ENCODE results near the gene NUCB1. TPM values are rescaled to one million over a fixed set of nuclear protein-coding genes. Genes with fewer than 3 reads are reported as not detected.
A peak's percentile ranks its signal among the peaks of the same experiment; 100 is the strongest.

Gene NUCB1
- total and polyA plus RNA-seq, 10 donors, result 67.6 to 321 (median 237) TPM

GRCh38 chr19:48872182-48872883, 27.8 kb upstream of the NUCB1 start, which contains the start of gene PPP1R15A:
TSS of gene PPP1R15A (plus strand) at chr19:48872421. CDS start at chr19:48873234, 813 bp downstream.
- intact Hi-C loops (cut with DNase I; ENCODE audit: low total_unique reads), result loop anchor here (10.0 kb wide), 1 partner anchor 92 kb away; the partner anchor contains the start of gene FTL
- WGBS, 5 donors, result 0% methylated on average over 42 to 53 of the region's 53 CpGs
- Histone ChIP-seq H3K27me3 (replicated peaks in 1 of 7) (peaks cover 0 to 4% (median 0%) of the 10 kb centered on the region in 7 donors), H3K36me3 (peaks cover 0 to 43% (median 23%) of the 10 kb centered on the region in 6 donors), H3K4me1 (peaks cover 38 to 68% (median 51%) of the 10 kb centered on the region in 6 donors), H3K27ac (peak within 1 kb of the TSS; percentile 96 to 100 (median 100)), H3K4me3 (peak within 1 kb of the TSS; percentile 60 to 90 (median 82)), H3K9me3 (no peaks in the 10 kb centered on the region)
- TF ChIP-seq, protein P1, sequence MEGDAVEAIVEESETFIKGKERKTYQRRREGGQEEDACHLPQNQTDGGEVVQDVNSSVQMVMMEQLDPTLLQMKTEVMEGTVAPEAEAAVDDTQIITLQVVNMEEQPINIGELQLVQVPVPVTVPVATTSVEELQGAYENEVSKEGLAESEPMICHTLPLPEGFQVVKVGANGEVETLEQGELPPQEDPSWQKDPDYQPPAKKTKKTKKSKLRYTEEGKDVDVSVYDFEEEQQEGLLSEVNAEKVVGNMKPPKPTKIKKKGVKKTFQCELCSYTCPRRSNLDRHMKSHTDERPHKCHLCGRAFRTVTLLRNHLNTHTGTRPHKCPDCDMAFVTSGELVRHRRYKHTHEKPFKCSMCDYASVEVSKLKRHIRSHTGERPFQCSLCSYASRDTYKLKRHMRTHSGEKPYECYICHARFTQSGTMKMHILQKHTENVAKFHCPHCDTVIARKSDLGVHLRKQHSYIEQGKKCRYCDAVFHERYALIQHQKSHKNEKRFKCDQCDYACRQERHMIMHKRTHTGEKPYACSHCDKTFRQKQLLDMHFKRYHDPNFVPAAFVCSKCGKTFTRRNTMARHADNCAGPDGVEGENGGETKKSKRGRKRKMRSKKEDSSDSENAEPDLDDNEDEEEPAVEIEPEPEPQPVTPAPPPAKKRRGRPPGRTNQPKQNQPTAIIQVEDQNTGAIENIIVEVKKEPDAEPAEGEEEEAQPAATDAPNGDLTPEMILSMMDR (IDR thresholded peaks at IDR 0.05 in 8 of 11, conservative IDR thresholded peaks at IDR 0.05 in 3 of 11), result peak; percentile 13 to 77 (median 53)
- peak; percentile 96 to 100 (median 98) for TF ChIP-seq POLR2A (IDR thresholded peaks at IDR 0.05)
- peak; percentile 100 for TF ChIP-seq POLR2AphosphoS5 (IDR thresholded peaks at IDR 0.05)
- peak; percentile 99 for DNase-seq

DNA sequence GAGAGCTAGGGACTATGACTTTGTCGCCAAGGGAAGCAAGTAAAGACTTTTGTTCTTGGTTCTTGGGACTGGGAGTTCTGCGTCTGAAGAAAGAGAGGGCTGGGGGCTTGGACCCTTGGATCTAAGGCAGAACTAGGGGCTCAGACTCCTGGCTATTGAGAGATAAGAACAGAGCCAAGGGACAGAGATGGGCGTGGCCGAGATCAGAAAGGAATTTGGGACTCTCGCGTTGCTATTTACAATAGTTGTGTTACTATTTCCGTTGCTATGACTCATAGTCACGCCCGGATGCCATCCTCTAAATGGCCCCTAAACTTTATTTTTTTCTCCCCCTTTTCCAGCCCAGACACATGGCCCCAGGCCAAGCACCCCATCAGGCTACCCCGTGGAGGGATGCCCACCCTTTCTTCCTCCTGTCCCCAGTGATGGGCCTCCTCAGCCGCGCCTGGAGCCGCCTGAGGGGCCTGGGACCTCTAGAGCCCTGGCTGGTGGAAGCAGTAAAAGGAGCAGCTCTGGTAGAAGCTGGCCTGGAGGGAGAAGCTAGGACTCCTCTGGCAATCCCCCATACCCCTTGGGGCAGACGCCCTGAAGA, 27.1 kb upstream of the NUCB1 start:
- Histone ChIP-seq H3K4me1 (peaks cover 38 to 70% (median 53%) of the 10 kb centered on the region in 6 donors), H3K27ac (peak overlapping the region; percentile 96 to 100 (median 100)), H3K36me3 (peaks cover 0 to 49% (median 24%) of the 10 kb centered on the region in 6 donors), H3K27me3 (replicated peaks in 1 of 7) (no peaks in the 10 kb centered on the region), H3K9me3 (no peaks in the 10 kb centered on the region), H3K4me3 (peak overlapping the region; percentile 60 to 90 (median 82))
- peak; percentile 8 to 45 (median 24) for TF ChIP-seq POLR2AphosphoS5 (IDR thresholded peaks at IDR 0.05)
- TF ChIP-seq POLR2A (IDR thresholded peaks at IDR 0.05), result no peak
- TF ChIP-seq, protein P1 (IDR thresholded peaks at IDR 0.05 in 8 of 11, conservative IDR thresholded peaks at IDR 0.05 in 3 of 11), result peak in 1 of 11 experiments; percentile 31
- intact Hi-C loops (cut with DNase I; ENCODE audit: low total_unique reads), result loop anchor here (10.0 kb wide), 1 partner anchor 92 kb away; the partner anchor contains the start of gene FTL
- DNase-seq, result peak; percentile 89
- 3 to 5% (median 4%) methylated on average over 14 of the region's 14 CpGs for WGBS, 5 donors

DNA sequence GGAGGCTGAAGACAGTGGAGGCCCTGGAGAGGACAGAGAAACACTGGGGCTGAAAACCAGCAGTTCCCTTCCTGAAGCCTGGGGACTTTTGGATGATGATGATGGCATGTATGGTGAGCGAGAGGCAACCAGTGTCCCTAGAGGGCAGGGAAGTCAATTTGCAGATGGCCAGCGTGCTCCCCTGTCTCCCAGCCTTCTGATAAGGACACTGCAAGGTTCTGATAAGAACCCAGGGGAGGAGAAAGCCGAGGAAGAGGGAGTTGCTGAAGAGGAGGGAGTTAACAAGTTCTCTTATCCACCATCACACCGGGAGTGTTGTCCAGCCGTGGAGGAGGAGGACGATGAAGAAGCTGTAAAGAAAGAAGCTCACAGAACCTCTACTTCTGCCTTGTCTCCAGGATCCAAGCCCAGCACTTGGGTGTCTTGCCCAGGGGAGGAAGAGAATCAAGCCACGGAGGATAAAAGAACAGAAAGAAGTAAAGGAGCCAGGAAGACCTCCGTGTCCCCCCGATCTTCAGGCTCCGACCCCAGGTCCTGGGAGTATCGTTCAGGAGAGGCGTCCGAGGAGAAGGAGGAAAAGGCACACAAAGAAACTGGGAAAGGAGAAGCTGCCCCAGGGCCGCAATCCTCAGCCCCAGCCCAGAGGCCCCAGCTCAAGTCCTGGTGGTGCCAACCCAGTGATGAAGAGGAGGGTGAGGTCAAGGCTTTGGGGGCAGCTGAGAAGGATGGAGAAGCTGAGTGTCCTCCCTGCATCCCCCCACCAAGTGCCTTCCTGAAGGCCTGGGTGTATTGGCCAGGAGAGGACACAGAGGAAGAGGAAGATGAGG, 26.4 kb upstream of the NUCB1 start:
- intact Hi-C loops (cut with DNase I; ENCODE audit: low total_unique reads), result loop anchor here (10.0 kb wide), 1 partner anchor 91 kb away; the partner anchor contains the start of gene FTL
- H3K4me1 ChIP-seq, result peaks cover 39 to 72% (median 56%) of the 10 kb centered on the region in 6 donors

More for the DNA sequence above, 26.4 kb upstream of the NUCB1 start:
- Histone ChIP-seq H3K27me3 (replicated peaks in 1 of 7) (no peaks in the 10 kb centered on the region), H3K4me3 (peak overlapping the region; percentile 60 to 90 (median 82)), H3K9me3 (no peaks in the 10 kb centered on the region), H3K27ac (peak overlapping the region; percentile 96 to 100 (median 100)), H3K36me3 (peaks cover 0 to 56% (median 24%) of the 10 kb centered on the region in 6 donors)
- no peak for DNase-seq
- peak in 1 of 3 donors; percentile 20 for TF ChIP-seq POLR2AphosphoS5 (IDR thresholded peaks at IDR 0.05)
- TF ChIP-seq, protein P1 (IDR thresholded peaks at IDR 0.05 in 8 of 11, conservative IDR thresholded peaks at IDR 0.05 in 3 of 11), result no peak
- 47 to 73% (median 59%) methylated on average over 14 of the region's 14 CpGs for WGBS, 5 donors

Data from spleen (tissue), 11 donors.